B cell (primary cell): ENCODE results near the gene NUDC. TPM values are rescaled to one million over a fixed set of nuclear protein-coding genes. Genes with fewer than 3 reads are reported as not detected.

Source experiments
- ATAC-seq: fragments of 200-7000 bp; cut with Tn5 transposase; one replicate; pipeline ENCODE4 v1.10.0; 2021; ENCODE audit warnings: low read depth, mild to moderate bottlenecking, moderate number of reproducible peaks, moderate library complexity
- CTCF ChIA-PET: fragments of 350-600 bp; sonication (Branson Sonifier 250); formaldehyde crosslinking; loops from one replicate; lab custom pipeline; 2021; ENCODE audit warnings: antibody characterized with exemption, inconsistent platforms; lab: Charles Lee
- POLR2A ChIA-PET: fragments of 350-600 bp; sonication (Branson Sonifier 250); formaldehyde crosslinking; loops from one replicate; lab custom pipeline; 2021; ENCODE audit warnings: antibody characterized with exemption; lab: Charles Lee
- DNase-seq: peaks from one replicate; pipeline ENCODE4 v3.0.0; 2013
- H2AFZ ChIP-seq: 2 replicates; pipeline ENCODE4 v1.6.1; 2012; ENCODE audit warnings: mild to moderate bottlenecking, low read depth, low read length; ENCODE audit not compliant: insufficient read depth, poor library complexity, severe bottlenecking
- H3K27ac ChIP-seq, 2 donors: 1 replicate in 1 of 2; 2 replicates in 1 of 2; pipeline ENCODE4 v1.5.1; 2012 to 2013; ENCODE audit warnings: low read length in 2 of 2, mild to moderate bottlenecking in 2 of 2, moderate library complexity in 1 of 2
- H3K27me3 ChIP-seq, 4 experiments: fragments of 200-600 bp in 1 of 4; sonication (generic) in 1 of 4; replicated peaks in 1 of 4; 1 replicate in 2 of 4; 2 replicates in 2 of 4; pipeline versions ENCODE4 v1.6.1 to v1.7.0; 2013 to 2016; ENCODE audit warnings: low read length in 3 of 4, mild to moderate bottlenecking in 2 of 4, mixed read lengths in 1 of 4, moderate library complexity in 1 of 4; ENCODE audit not compliant: insufficient read depth in 4 of 4, control insufficient read depth in 3 of 4; ENCODE audit errors: control extremely low read depth in 1 of 4
- H3K36me3 ChIP-seq, 2 experiments: replicated peaks in 1 of 2; 1 replicate in 1 of 2; 2 replicates in 1 of 2; pipeline versions ENCODE4 v1.6.1 to v1.7.1; 2013; ENCODE audit warnings: low read length in 1 of 2; ENCODE audit not compliant: insufficient read depth in 2 of 2, control insufficient read depth in 1 of 2; ENCODE audit errors: control extremely low read depth in 1 of 2, extremely low read depth in 1 of 2
- H3K4me1 ChIP-seq, 2 donors: fragments of 200-600 bp in 1 of 2; sonication (generic) in 1 of 2; 1 replicate in 1 of 2; 2 replicates in 1 of 2; pipeline versions ENCODE4 v1.5.1 to v1.6.1; 2013 to 2017; ENCODE audit warnings: low read length in 2 of 2; ENCODE audit not compliant: control insufficient read depth in 2 of 2, insufficient read depth in 2 of 2
- H3K4me2 ChIP-seq: replicated peaks from 2 replicates; pipeline ENCODE3; 2012; ENCODE audit warnings: mild to moderate bottlenecking, low read depth, low read length; ENCODE audit not compliant: poor library complexity, severe bottlenecking
- H3K4me3 ChIP-seq, 5 experiments: fragments of 200-600 bp in 1 of 5; sonication (generic) in 1 of 5; 1 replicate in 3 of 5; 2 replicates in 2 of 5; pipeline versions ENCODE4 v1.5.1 to v1.7.0; 2011 to 2016; ENCODE audit warnings: low read length in 4 of 5, mild to moderate bottlenecking in 4 of 5, low read depth in 2 of 5, control low read depth in 1 of 5, moderate library complexity in 1 of 5; ENCODE audit not compliant: insufficient read depth in 1 of 5; ENCODE audit errors: control extremely low read depth in 1 of 5, extremely low read depth in 1 of 5
- H3K79me2 ChIP-seq: fragments of 200-600 bp; sonication (generic); one replicate; pipeline ENCODE4 v1.6.0; 2016; ENCODE audit warnings: low read length; ENCODE audit not compliant: control insufficient read depth, insufficient read depth
- H3K9ac ChIP-seq: fragments of 200-600 bp; sonication (generic); 2 replicates; pipeline ENCODE4 v1.6.1; 2017; ENCODE audit warnings: mild to moderate bottlenecking, low read length, moderate library complexity
- H3K9me3 ChIP-seq, 3 donors: one replicate each; pipeline versions ENCODE4 v1.6.1 to v1.7.1; 2013; ENCODE audit warnings: low read length in 2 of 3; ENCODE audit not compliant: control insufficient read depth in 2 of 3, insufficient read depth in 1 of 3; ENCODE audit errors: control extremely low read depth in 1 of 3
- H4K20me1 ChIP-seq: 2 replicates; pipeline ENCODE4 v1.6.0; 2012; ENCODE audit warnings: mild to moderate bottlenecking, low read length; ENCODE audit not compliant: insufficient read depth, control insufficient read depth, poor library complexity, severe bottlenecking
- H3K27ac Mint-ChIP-seq: one replicate; pipeline ENCODE4 v1.8.0; 2021; ENCODE audit warnings: mixed read lengths
- H3K27me3 Mint-ChIP-seq: one replicate; pipeline ENCODE4 v1.8.0; 2021; ENCODE audit warnings: mixed read lengths
- H3K4me1 Mint-ChIP-seq: one replicate; pipeline ENCODE4 v1.8.0; 2021; ENCODE audit warnings: mixed read lengths
- H3K4me3 Mint-ChIP-seq: one replicate; pipeline ENCODE4 v1.8.0; 2021; ENCODE audit warnings: mixed read lengths
- H3K9me3 Mint-ChIP-seq: one replicate; pipeline ENCODE4 v1.8.0; 2022; ENCODE audit warnings: mixed read lengths; ENCODE audit not compliant: insufficient read depth
- EZH2 ChIP-seq: IDR thresholded peaks from 2 replicates; pipeline ENCODE4 v1.6.1; 2012; ENCODE audit warnings: borderline replicate concordance, low read depth, mild to moderate bottlenecking, moderate library complexity, low read length; ENCODE audit not compliant: insufficient read depth, poor library complexity, severe bottlenecking
- WGBS: methylation state at CpG from one replicate; pipeline ENCODE4 v1.1.5; 2013; ENCODE audit warnings: missing lambda C conversion rate; ENCODE audit not compliant: insufficient coverage; 5-methylcytosine and 5-hydroxymethylcytosine counted together
- intact Hi-C: fragments of 100-400 bp; cut with micrococcal nuclease; formaldehyde crosslinking; loops from one replicate; pipeline ENCODE4 v1.10.0; 2022
- polyA plus RNA-seq: library from polyadenylated mRNA; depleted of rRNA; stranded (reverse); fragments of >200 nt; gene quantifications from 2 replicates; pipeline ENCODE4 v1.2.3, GENCODE V29; 2012
- total RNA-seq, 2 donors: library from RNA; stranded (reverse); fragments of 120-200 nt in 1 of 2; gene quantifications; 1 replicate in 1 of 2; 2 replicates in 1 of 2; pipeline versions ENCODE4 v1.2.3 to v1.2.4, GENCODE V29; 2013 to 2022
- TF ChIP-seq, protein P1 (sequence below): fragments of 200-600 bp; IDR thresholded peaks from one replicate; pipeline ENCODE4 v1.8.0; 2022; ENCODE audit warnings: antibody characterized with exemption, mild to moderate bottlenecking

The NUDC gene
- total and polyA plus RNA-seq, 2 donors (not counting 1 experiment from before 2014, with no cell fraction given) = 28.3 to 45.3 TPM

GRCh38 chr1:26978901-26979300, 57.4 kb downstream of the NUDC start:
- Histone ChIP-seq H3K79me2 (no peaks in the 10 kb centered on the region), H3K36me3 (no peaks in the 10 kb centered on the region), H3K9me3 (no peaks in the 10 kb centered on the region), H3K27ac (no peak overlapping the region), H3K4me3 (no peak overlapping the region), H3K4me2 (no peak overlapping the region), H2AFZ (no peak overlapping the region), H3K27me3 (peaks cover 0 to 4% (median 3%) of the 10 kb centered on the region in 4 experiments), H3K4me1 (no peaks in the 10 kb centered on the region), H3K9ac (no peak overlapping the region), H4K20me1 (no peaks in the 10 kb centered on the region)
- POLR2A ChIA-PET = no interaction called here
- Mint-ChIP-seq H3K4me3 (no peak overlapping the region), H3K9me3 (no peaks in the 10 kb centered on the region), H3K27me3 (peaks cover 17% of the 10 kb centered on the region), H3K4me1 (no peaks in the 10 kb centered on the region), H3K27ac (no peak overlapping the region)
- intact Hi-C loops = no loop called here
- CTCF ChIA-PET = no interaction called here
- DNase-seq = no peak
- 50% methylated on average over 2 of the region's 2 CpGs for WGBS
- TF ChIP-seq, protein P1, sequence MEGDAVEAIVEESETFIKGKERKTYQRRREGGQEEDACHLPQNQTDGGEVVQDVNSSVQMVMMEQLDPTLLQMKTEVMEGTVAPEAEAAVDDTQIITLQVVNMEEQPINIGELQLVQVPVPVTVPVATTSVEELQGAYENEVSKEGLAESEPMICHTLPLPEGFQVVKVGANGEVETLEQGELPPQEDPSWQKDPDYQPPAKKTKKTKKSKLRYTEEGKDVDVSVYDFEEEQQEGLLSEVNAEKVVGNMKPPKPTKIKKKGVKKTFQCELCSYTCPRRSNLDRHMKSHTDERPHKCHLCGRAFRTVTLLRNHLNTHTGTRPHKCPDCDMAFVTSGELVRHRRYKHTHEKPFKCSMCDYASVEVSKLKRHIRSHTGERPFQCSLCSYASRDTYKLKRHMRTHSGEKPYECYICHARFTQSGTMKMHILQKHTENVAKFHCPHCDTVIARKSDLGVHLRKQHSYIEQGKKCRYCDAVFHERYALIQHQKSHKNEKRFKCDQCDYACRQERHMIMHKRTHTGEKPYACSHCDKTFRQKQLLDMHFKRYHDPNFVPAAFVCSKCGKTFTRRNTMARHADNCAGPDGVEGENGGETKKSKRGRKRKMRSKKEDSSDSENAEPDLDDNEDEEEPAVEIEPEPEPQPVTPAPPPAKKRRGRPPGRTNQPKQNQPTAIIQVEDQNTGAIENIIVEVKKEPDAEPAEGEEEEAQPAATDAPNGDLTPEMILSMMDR = no peak
- no peak for TF ChIP-seq EZH2
- ATAC-seq = no peak

GRCh38 chr1:26981146-26981846, 59.8 kb downstream of the NUDC start:
- CTCF ChIA-PET = interaction anchor here (1.0 kb wide), 1 partner anchor 15 kb away, joined by 5 read pairs; no protein-coding TSS in a partner anchor
- 85% methylated on average over 3 of the region's 3 CpGs for WGBS
- no peak overlapping the region for H3K27ac Mint-ChIP-seq

More at GRCh38 chr1:26981146-26981846, 59.8 kb downstream of the NUDC start:
- no peak overlapping the region for H3K27ac ChIP-seq
- peaks cover 22% of the 10 kb centered on the region for H3K27me3 Mint-ChIP-seq
- POLR2A ChIA-PET = no interaction called here
- no peak overlapping the region for H3K4me3 Mint-ChIP-seq
- H3K9ac ChIP-seq = no peak overlapping the region
- TF ChIP-seq, protein P1 = no peak
- no peak for TF ChIP-seq EZH2
- peaks cover 0 to 7% (median 3%) of the 10 kb centered on the region in 4 experiments for H3K27me3 ChIP-seq
- H3K4me3 ChIP-seq = no peak overlapping the region
- no peaks in the 10 kb centered on the region for H3K4me1 ChIP-seq
- no peak overlapping the region for H3K4me2 ChIP-seq
- H3K9me3 Mint-ChIP-seq = no peaks in the 10 kb centered on the region
- intact Hi-C loops = no loop called here
- H3K4me1 Mint-ChIP-seq = no peaks in the 10 kb centered on the region
- no peaks in the 10 kb centered on the region for H3K79me2 ChIP-seq
- no peaks in the 10 kb centered on the region for H3K9me3 ChIP-seq
- H3K36me3 ChIP-seq = no peaks in the 10 kb centered on the region
- H4K20me1 ChIP-seq = no peaks in the 10 kb centered on the region
- no peak overlapping the region for H2AFZ ChIP-seq
- ATAC-seq (no peak), DNase-seq (no peak)
